Measurements from ENCODE around the gene PRRC2B.
"Not testable (repeated sequence)": the region's sequence is repeated elsewhere in the genome, so short reads cannot be mapped to it uniquely, and the experiment has no call there.

PRRC2B gene

DNA sequence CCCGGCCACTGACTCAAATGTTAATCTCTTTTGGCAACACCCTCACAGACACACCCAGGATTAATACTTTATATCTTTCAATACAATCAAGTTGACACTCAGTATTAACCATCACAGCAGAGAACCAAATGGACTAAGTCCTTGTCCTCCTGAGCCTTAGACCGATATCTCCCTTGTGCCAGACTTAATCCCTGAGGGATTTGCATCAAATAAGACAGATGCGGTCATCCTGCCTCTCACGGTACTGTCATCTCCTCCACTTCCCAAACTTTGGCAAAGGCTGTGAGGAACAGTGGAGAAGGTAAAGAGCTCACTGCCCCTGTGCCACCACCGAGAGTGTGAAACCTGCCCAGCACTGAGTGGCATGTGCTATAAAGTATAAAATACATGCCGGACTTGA, 6.5 kb upstream of the PRRC2B start:
- DNase-seq (ENCODE audit: low spot score): no peak

DNA sequence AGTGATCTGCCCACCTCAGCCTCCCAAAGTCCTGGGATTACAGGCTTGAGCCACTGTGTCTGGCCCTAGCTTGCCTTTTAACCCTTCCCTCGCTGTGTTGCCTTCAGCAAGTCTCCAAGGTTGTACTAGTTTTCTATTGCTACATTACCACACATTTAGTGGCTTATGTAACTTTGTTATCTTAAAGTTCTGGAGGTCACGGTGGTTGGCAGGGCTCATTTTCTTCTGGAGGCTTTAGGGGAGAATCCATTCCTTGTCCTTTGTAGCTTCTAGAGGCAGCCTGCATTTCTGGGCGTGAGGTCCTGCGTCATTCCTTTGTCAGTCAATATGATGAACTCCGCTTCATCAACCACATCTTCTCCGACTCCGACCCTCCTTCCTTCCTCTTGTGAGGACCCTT, 2.9 kb upstream of the PRRC2B start:
- no peak for DNase-seq (ENCODE audit: low spot score)

DNA sequence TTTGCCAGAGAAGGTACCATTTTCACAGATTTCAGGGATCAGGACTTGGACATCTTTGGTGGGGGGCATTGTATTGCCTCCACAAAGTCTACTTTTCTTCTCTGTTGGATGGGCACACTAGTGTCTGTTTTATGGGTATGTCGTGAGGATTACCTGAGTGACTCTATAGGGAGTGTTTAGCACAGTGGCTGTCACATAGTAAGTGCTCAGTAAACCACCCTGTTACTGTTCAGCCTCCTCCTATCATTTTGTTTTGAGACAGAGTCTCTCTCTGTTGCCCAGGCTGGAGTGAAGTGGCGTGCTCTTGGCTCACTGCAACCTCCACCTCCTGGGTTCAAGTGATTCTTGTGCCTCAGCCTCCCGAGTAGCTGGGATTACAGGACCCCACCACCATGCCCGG, 2.4 kb upstream of the PRRC2B start:
- DNase-seq (ENCODE audit: low spot score): no peak

DNA sequence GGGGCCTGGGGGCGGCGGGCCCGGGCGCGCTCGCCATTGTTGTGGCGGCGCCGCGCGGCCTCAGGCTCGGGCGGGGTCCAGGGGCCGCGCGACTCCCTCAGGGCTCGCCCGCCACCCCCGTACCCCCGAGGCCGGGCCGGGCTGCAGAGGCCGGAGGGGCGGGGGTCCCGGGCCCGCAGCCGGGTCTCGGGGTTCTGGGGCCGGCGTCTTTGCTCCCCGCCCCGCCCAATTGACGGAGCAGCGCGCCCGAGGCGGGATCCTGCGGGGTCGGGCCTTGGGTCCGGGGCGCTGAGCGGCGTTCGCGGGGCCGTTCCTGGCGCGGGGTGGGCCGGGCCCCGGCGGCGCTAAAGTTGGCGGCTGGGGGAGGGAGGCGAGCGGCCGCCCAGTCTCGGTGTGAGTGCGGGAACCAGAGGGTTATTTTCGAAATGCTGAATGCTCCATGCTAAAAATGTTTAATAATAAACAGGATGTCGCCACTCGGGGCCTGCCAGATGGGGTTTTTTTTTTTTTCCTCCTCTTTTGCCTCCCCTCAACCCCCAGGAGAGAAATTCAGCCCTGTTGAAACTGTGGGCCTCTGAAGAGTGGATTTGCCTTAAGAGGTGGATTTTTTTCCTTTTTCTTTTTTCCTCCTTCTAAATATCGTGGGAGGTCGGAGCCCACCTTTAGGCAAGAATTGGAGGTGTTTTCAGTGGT, 724 bp downstream of the PRRC2B start:
- DNase-seq (ENCODE audit: low spot score): no peak

DNA sequence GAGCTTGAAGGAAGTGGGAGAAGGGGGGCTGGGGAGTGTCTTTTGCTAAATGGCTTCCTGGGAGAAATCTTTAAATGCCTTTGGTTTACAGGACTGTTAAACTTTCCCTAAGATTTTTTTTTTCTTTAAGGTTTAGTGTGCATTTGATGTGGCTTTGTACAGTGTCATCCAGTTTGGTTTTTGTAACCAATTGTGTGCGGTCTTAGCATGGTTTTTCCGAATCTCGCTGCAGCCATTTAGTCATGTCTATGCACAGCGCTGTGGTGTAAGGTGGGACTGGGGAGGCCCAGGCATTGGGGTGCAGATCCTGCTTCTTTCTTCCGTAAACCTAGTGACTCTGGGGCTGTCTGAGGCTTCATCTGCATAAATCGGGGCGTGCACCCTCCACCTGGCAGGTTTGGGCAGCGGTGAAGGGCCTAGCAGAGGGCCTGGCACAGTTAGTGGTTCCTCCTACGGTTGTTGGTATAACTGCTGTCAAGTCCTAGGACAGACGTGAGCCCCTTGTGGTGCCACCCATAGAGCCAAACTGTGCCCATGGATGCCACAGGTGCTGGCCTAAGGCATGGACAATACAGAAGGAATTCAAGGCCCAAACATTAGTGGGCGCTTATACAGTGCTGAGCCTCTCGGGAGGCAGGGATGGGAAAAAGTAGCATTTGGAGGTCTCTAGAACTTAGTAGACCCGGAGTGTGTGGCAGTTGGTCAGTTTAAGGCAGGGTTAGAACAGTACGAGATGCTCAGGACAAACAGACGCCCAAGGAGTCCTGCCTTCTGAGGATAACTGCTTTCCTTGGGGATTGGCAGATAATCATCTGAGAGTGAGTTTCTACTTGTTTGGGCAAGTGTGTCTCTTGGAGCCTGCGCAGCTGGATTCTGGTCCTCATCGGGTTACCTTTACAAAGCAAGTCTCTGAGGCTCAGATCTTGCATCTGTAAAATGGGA, 1.5 kb downstream of the PRRC2B start:
- no peak for DNase-seq (ENCODE audit: low spot score)

DNA sequence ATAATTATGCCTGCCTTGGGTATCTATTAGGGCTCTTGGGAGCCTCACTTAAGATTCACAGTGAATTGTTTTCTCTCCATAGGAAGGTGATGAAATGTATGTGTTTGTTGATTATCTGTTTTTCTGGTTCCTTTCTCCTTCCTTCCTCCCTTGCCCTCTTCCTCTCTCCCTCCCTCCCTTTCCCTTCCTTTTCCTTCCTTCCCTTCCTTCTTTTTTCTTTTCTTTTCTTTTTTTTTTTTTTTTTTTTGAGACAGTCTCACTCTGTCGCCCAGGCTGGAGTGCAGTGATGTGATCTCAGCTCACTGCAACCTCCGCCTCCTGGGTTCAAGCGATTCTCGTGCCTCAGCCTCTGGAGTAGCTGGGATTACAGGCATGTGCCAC, 2.2 kb downstream of the PRRC2B start:
- DNase-seq (ENCODE audit: low spot score): not testable (repeated sequence)

DNA sequence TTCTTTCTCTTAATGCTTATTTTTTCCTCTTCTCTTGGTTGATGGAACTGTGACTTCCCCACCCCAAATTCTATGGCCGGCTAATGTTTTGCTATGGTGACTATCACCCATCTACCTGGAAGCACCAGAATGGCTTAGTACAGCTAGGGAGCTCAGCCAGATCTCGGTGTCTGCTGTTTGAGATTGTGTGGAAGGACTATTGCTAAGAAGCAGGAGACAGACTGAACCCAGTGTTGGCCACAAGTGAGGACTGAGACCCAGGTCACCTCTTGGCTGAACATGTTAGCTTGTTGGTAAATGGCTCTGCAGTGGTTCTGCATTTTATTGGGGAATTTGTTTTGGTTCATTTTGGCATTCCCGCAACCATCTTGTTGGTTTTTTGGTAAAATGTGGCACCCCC, 2.7 kb downstream of the PRRC2B start:
- DNase-seq (ENCODE audit: low spot score): no peak

DNA sequence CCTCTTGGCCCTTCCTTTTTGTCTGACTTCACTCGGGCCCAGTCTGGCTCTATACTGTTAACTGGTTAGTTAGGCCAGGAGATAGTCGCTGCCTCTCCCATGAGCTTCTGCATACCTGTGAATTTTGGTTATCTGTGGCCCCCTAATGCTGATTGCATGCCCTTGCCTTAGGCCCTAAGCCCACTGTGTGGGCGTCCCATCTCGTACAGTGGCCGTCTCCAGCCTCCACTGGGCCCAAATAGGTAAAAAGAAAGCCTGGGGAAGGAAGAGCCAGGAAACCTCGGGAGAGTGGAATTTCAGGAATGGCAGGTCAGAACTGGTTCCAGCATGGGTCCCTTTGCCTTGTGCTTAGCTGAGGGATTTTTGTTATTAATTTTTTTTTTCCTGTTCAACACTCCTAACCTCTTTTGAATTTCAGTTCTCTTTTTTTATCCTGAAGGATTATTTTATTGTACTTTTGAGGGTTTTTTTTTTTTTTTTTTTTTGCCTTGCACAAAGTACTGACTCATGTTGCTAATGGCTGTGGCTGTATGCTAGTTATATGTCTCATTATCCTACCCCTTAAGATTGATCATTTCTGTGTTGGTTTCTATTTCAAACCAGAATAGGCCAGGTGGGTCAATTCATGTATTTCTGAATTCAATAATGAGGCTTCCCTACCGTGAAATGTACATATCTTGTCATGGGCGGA, 3.4 kb downstream of the PRRC2B start:
- DNase-seq (ENCODE audit: low spot score): no peak

DNA sequence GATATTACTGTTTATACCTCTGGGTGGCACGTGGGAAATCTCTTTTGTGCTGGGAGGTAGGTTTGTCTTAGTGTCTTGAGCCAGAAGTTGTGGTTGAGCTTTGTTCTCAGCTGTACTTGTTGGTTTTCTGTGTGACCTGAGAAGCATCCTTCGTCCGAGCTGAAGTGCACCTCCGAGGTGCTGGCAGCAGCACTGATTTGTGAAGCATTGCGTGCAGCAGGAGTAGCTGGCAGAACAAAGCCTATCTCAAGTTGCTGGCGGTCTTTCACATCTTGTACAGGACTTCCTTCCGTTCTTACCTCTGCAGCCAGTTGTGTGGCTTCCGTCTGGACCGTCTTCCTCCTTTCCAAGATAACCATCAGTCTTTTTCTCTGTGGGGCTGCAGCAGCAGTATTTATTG, 4.3 kb downstream of the PRRC2B start:
- DNase-seq (ENCODE audit: low spot score): no peak

DNA sequence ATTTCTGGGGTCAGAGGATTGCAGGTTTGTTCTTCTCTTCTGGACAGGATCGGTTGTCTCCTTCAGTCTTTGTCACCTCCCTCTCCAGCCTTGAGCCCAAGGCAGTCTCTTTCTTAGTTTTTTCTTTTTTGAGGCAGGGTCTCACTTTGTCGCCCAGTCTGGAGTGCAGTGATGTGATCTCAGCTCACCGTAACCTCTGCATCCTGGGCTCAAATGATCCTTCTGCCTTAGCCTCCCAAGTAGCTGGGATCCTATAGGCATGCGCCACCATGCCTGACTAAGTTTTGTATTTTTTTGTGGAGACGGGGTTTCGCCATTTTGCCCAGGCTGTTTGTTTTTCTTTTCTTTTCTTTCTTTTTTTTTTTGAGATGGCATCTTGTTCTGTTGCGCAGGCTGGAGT, 6.1 kb downstream of the PRRC2B start:
- DNase-seq (ENCODE audit: low spot score): no peak

DNA sequence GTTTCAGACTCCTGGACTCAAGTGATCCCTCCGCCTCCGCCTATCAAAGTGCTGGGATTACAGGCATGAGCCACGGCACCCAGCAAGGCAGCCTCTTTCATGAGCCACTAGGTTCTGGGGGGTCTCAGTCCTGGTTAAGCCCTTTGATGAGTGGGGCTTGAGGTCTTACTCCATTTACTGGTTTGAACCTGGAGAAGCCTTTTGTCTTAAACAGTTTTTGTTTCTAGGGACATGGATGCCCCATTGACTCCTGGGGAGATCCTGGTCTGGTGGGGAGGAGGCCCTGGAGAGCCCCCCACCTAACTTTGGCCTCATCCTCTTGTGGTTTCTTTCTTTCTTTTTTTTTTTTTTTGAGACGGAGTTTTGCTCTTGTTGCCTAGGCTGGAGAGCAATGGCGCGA, 6.7 kb downstream of the PRRC2B start:
- DNase-seq (ENCODE audit: low spot score): no peak

DNA sequence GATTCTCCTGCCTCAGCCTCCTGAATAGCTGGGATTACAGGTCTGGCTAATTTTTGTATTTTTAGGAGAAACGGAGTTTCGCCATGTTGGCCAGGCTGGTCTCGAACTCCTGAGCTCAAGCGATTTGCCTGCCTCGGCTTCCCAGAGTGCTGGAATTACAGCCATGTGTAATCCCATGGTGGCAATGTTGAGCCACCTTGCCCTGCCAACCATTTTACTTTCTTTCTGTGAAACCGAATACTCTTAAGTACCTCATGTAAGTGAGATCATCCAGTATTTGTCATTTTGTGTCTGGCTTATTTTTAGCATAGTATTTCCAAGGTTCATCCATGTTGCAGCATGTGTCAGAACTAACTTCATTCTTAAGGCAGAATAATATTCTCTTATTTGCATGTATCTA, 8.2 kb downstream of the PRRC2B start:
- no peak for DNase-seq (ENCODE audit: low spot score)

DNA sequence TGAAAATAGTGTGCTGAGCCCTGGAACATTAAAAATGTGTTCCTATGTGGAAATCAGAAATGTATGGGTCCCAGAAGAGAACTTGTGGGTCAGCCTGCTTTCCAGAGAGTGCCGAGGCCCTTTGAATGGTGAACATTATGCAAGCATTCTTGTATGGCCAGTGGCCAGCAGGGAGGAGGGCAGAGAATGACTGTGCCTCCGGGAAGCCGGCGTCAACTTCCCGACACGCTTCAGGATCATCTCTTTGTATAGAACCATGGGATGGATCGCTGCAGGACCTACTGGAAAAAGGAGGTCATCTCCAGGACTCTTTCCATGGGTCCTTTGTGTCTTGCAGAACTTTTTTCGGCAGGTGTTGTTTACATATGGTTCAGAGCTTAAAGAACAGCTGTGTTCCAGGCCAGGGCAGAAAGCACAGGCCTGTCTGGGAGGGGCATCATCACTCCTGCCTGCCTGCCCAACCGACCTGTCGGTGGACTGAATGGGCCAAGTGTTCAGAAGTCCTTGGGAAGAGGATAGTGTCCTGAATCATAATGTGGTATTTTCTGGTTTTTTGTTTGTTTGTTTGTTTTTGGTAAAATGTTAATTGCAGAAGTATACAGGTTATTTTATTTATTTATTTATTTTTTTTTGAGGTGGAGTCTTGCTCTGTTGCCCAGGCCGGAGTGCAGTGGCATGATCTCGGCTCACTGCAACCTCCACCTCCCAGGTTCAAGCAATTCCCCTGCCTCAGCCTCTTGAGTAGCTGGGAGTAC, 9.0 kb downstream of the PRRC2B start:
- DNase-seq (ENCODE audit: low spot score): peak; percentile 80

DNA sequence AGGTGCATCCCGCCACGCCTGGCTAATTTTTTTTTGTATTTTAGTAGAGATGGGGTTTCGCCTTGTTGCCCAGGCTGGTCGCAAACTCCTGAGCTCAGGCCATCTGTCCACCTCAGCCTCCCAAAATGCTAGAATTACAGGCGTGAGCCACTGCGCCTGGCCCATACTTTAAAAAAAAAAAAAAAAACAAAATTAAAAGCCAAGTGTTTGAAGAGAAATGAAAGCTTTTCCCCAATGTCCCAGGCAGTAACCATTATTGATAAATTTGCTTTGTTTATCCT, 9.5 kb downstream of the PRRC2B start:
- no peak for DNase-seq (ENCODE audit: low spot score)

DNA sequence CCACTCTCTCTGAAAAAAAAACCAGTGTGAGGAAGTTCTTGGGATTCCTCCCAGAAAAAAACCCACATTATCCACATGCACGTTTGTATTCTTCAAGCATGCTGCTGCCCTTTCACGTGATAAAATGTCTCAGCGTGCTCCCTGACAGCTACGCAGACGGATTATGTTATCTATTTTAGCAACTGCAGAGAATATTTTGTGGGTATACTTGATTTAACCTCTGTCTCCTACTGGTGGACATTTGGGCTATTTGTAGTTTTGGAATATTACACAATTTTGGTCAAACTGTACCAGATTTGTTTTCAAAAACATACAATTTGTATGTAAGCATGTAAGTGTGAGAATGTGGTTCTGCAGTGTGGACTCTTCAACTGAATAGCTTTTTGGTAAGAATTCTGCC, 10.7 kb downstream of the PRRC2B start:
- DNase-seq (ENCODE audit: low spot score): no peak

DNA sequence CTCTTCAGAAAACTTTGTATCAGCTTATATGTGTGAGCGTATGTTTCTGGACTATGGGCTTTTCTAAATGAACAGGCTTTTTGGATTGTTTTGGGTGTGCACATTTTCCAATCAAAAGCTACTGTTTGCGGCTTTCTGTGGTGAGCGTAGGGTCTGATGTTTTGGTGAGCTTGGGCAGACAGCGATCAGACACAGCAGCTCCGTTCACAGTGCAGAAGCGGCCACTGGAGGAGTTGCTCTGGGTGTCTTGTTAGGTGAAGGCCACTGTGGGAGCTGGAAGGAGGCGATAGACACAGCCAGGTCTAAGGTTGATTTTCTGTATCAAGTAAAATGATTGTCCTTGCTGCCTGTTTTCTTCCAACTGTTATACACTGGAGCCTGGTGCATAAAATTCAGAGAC, 11.1 kb downstream of the PRRC2B start:
- no peak for DNase-seq (ENCODE audit: low spot score)

DNA sequence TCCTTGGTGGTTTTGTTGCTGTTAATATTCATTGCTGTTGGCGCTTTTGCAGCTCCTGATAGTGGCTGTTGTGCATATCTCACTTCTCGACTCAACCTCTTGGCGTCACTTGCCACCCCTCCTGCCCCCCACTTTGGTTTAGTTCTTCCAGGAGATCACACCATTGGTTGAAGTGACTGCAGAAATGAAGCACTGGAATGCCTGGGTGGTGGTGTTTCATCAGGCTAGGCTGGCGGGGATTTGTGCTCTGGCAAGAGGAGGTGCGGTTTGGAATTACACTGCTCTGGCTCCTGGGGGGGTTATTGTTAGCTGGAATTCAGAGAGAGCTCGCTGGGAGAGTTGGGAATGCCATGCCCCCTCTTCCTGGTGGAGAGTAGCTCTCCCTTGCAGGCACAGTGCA, 11.5 kb downstream of the PRRC2B start:
- DNase-seq (ENCODE audit: low spot score): no peak

DNA sequence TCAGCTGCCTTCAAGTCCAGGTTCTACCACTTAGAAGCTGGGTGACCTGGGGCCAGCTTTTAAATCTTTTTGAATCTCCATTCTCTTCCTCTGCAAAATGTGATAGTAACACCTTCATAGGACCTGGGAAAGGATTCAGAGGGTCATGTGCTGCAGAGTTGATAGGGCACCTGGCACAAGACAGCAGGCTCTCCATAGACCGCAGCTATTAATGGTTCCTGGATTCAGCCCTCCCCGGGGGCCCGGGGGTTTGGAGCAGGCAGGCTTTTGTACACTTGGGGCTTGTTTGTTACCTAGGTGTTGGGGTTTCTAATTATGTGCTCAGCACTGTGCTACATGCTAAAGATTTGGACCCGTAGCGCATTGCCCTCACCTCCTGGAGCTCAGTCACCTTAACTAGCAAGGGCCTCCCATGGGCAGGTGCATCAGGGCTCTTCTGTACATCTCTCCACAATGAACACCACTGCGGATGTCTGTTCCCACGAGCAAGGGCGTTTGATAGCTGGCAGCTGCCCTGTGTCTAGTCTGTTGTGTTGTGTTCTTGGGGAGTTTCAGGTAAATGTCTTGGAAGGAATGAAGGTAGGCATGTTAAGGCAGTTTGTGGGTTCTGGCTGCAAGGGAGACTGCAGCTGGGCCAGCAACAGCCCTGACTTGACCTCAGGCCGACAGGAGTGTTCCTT, 12.1 kb downstream of the PRRC2B start:
- DNase-seq (ENCODE audit: low spot score): no peak

DNA sequence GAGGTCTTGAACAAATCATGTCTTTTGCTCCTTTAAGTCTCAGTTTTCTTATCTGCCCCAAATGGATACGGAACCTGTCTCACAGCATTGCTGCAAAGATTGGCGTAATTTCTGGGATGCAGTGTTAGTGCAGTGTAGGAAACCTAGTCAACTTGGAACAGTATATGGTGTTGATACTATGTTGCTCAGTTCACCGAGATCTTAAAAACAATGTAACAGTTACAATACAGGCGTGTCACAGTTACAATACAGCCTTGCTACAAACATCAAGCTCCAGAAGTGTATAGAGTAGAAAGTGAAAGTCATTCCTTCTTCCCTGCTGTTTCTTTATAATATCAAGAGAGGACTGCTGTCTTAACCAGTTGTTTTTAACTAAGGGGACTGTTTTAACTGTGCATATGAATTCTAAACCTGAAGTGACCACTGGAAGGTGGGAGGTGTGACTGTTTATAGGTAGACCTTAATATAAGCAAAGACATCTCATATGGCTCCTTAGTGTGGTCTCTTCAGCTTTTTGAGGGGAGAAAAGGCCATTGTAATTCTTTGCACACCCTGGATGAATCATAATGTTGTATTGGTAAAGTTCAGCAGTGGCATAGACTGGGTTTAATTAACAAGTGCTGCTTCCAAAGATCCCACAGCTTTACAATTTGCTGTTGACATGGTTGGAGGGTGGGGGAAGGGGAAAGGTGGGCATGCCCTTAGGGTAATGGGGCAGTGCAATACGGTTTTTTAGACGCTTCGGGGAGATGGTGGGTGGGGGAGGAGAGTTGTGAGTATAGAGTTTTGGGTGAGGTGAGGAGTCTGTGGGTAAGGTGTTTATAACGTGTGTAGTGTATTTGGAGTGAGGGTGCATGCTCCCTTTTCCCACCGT, 12.9 kb downstream of the PRRC2B start:
- DNase-seq (ENCODE audit: low spot score): no peak

DNA sequence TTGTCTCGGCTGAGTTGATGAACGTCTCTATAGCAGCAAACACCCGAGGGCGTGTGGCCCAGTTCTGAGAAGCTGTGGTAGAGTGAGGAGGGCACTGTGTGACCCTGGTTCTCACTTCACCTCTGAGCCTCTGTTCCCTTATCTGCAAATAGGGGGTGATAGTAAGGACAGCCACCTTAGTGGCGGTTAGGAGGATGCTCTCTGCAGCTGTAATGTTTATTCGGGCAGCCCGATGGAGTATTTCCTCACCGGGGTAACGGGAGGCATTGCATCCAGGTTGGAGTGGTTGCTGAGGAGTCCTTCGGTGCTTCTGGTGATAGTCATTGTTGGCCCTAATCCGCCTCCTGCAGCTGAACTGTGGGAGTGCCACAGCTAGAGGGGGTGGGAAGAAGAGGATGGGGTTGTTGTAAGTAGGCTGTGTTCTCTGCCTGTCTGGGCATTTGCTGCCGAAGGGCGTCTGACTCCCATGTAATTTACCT, 13.9 kb downstream of the PRRC2B start:
- DNase-seq (ENCODE audit: low spot score): no peak

Data from putamen (tissue), 1 donor.